CD4-positive, alpha-beta memory T cell (primary cell): Measurements from ENCODE around the gene SCYL3. TPM values are rescaled to one million over a fixed set of nuclear protein-coding genes. Genes with fewer than 3 reads are reported as not detected.
"Not testable (repeated sequence)": the region's sequence is repeated elsewhere in the genome, so short reads cannot be mapped to it uniquely, and the experiment has no call there.

ENCODE experiments used
- CTCF ChIA-PET: fragments of 350-600 bp; sonication (Branson Sonifier 250); formaldehyde crosslinking; loops from one replicate; lab custom pipeline; 2021; ENCODE audit warnings: inconsistent platforms; ENCODE audit not compliant: partially characterized antibody; lab: Charles Lee
- POLR2A ChIA-PET: fragments of 350-600 bp; sonication (Branson Sonifier 250); formaldehyde crosslinking; loops from one replicate; lab custom pipeline; 2021; ENCODE audit not compliant: partially characterized antibody; lab: Charles Lee
- DNase-seq, 5 donors: peaks; one replicate each; pipeline versions ENCODE4 v3.0.0 to v3.0.0-alpha.2; 2020 to 2022; ENCODE audit warnings: mixed read lengths in 1 of 5
- H3K27ac ChIP-seq: one replicate; pipeline ENCODE4 v1.7.0; 2013; ENCODE audit warnings: low read depth, low read length
- H3K27me3 ChIP-seq: 2 replicates; pipeline ENCODE4 v1.7.0; 2013; ENCODE audit warnings: mild to moderate bottlenecking, low read length, moderate library complexity; ENCODE audit not compliant: insufficient read depth
- H3K36me3 ChIP-seq: 2 replicates; pipeline ENCODE4 v1.7.0; 2013; ENCODE audit warnings: mild to moderate bottlenecking, low read length, moderate library complexity; ENCODE audit not compliant: insufficient read depth
- H3K4me1 ChIP-seq: 2 replicates; pipeline ENCODE4 v1.7.0; 2013; ENCODE audit warnings: mild to moderate bottlenecking, low read length, moderate library complexity; ENCODE audit not compliant: insufficient read depth
- H3K4me3 ChIP-seq, 2 donors: one replicate each; pipeline ENCODE4 v1.7.0; 2013; ENCODE audit warnings: low read length in 2 of 2, mild to moderate bottlenecking in 1 of 2
- H3K9me3 ChIP-seq, 2 donors: one replicate each; pipeline ENCODE4 v1.7.0; 2013; ENCODE audit warnings: low read length in 2 of 2, control low read depth in 1 of 2; ENCODE audit not compliant: control insufficient read depth in 1 of 2
- H3K27ac Mint-ChIP-seq, 7 donors: one replicate each; pipeline ENCODE4 v1.8.0; 2020 to 2021; ENCODE audit warnings: mixed read lengths in 7 of 7, mild to moderate bottlenecking in 6 of 7, inconsistent platforms in 3 of 7, moderate library complexity in 3 of 7
- H3K27me3 Mint-ChIP-seq, 2 donors: one replicate each; pipeline ENCODE4 v1.8.0; 2020 to 2021; ENCODE audit warnings: mixed read lengths in 2 of 2
- H3K36me3 Mint-ChIP-seq, 2 donors: one replicate each; pipeline ENCODE4 v1.8.0; 2020 to 2021; ENCODE audit warnings: mixed read lengths in 2 of 2, inconsistent platforms in 1 of 2, mild to moderate bottlenecking in 1 of 2
- H3K4me1 Mint-ChIP-seq, 4 donors: one replicate each; pipeline ENCODE4 v1.8.0; 2020 to 2021; ENCODE audit warnings: mixed read lengths in 4 of 4, mild to moderate bottlenecking in 1 of 4
- H3K4me3 Mint-ChIP-seq, 8 donors: one replicate each; pipeline ENCODE4 v1.8.0; 2020 to 2021; ENCODE audit warnings: mixed read lengths in 8 of 8, mild to moderate bottlenecking in 7 of 8, moderate library complexity in 6 of 8, inconsistent platforms in 3 of 8
- H3K9me3 Mint-ChIP-seq, 8 donors: one replicate each; pipeline ENCODE4 v1.8.0; 2020 to 2021; ENCODE audit warnings: mixed read lengths in 8 of 8, mild to moderate bottlenecking in 5 of 8, inconsistent platforms in 3 of 8, moderate library complexity in 1 of 8
- intact Hi-C: fragments of 100-400 bp; cut with micrococcal nuclease; formaldehyde crosslinking; loops from one replicate; pipeline ENCODE4 v1.15.1; 2023
- polyA plus RNA-seq, 2 donors: library from polyadenylated mRNA; unstranded; fragments of 300-500 nt; fragmentation: Illumina TruSeq; gene quantifications; one replicate each; pipeline ENCODE4 v1.2.3, GENCODE V29; 2021
- total RNA-seq, 2 experiments: library from RNA; stranded (reverse); gene quantifications; one replicate each; pipeline ENCODE4 v1.2.3, GENCODE V29; 2021

The SCYL3 gene
- total and polyA plus RNA-seq, 4 experiments from 2014 or later: 14.4 to 24.3 (median 19.6) TPM

DNA sequence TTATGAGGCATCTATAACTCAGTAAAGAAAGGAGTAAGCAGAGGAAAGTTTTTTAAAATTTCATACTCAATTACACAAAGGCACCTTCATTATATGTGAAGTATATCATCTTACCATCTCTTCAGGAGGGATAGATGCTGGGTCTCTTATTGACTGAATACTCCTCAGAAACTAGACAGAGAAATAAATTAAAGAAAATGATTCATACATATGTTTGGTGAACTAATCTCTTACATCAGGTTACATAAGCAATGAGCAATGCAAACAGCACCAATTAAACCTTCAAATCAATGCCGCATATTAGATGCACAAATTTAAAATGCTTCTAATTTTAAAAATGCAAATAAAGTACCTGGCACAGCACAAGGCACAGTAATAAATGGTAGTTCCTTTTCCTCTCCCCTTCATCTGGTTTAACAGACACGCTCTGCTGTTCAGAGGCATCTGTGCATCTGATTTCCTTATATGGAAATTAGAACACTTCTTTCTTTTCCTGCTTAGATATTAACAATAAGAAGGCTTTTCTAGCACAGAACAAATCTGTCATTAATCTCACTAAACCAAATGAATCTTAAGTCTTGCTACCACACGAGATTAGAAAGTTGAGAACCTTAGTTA lies 20.0 kb downstream of the SCYL3 start:
- Histone ChIP-seq H3K36me3 (peaks cover 66% of the 10 kb centered on the region), H3K4me3 (no peak overlapping the region), H3K27me3 (no peaks in the 10 kb centered on the region), H3K27ac (no peak overlapping the region), H3K4me1 (no peaks in the 10 kb centered on the region), H3K9me3 (no peaks in the 10 kb centered on the region)
- peaks cover 87 to 90% of the 10 kb centered on the region in 2 donors for H3K36me3 Mint-ChIP-seq
- H3K27me3 Mint-ChIP-seq: no peaks in the 10 kb centered on the region
- peaks cover 16 to 23% (median 19%) of the 10 kb centered on the region in 4 donors for H3K4me1 Mint-ChIP-seq
- CTCF ChIA-PET: no interaction called here
- DNase-seq: no peak
- no peak overlapping the region for H3K4me3 Mint-ChIP-seq
- POLR2A ChIA-PET: no interaction called here
- H3K27ac Mint-ChIP-seq: peak overlapping the region in 4 of 7 donors; percentile 25 to 56 (median 44)
- intact Hi-C loops: no loop called here
- H3K9me3 Mint-ChIP-seq: no peaks in the 10 kb centered on the region

DNA sequence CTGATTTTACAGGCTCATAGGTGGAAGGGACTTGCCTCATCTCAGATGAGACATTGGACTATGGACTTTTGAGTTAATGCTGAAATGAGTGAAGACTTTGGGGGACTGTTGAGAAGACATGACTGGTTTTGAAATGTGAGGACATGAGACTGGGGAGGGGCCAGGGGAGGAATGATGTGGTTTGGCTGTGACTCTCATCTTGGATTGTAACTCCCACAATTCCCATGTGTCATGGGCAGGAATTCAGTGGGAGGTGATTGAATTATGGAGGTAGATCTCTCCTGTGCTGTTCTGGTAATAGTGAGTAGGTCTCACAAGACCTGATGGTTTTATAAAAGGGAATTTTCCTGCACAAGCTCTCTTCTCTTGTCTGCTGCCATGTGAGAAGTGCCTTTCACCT lies 20.8 kb downstream of the SCYL3 start:
- peak overlapping the region in 1 of 7 donors; percentile 70 for H3K27ac Mint-ChIP-seq

DNA sequence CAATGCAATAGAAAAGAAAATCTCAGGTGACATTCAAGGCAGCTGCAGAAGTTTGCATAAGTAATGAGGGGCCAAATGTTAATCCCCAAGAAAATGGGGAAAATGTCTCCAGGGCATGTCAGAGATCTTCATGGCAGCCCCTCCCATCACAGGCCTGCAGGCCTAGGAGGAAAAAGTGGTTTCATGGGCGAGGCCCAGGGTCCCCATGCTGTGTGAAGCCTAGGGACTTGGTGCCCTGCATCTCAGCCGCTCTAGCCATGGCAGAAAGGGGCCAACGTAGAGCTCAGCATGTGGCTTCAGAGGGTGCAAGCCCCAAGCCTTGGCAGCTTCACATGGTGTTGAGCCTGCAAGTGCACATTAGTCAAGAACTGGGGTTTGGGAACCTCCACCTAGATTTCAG lies 21.7 kb downstream of the SCYL3 start:
- H3K27me3 Mint-ChIP-seq, H3K9me3 ChIP-seq, CTCF ChIA-PET, intact Hi-C loops, DNase-seq, H3K9me3 Mint-ChIP-seq, H3K4me3 ChIP-seq, POLR2A ChIA-PET, H3K27ac ChIP-seq, H3K27ac Mint-ChIP-seq, H3K4me1 ChIP-seq, H3K27me3 ChIP-seq, H3K4me3 Mint-ChIP-seq: not testable (repeated sequence)
- peaks cover 75% of the 10 kb centered on the region for H3K36me3 ChIP-seq
- Mint-ChIP-seq H3K36me3 (peaks cover 92% of the 10 kb centered on the region in 2 donors), H3K4me1 (peaks cover 14 to 18% (median 16%) of the 10 kb centered on the region in 4 donors)

More for the DNA sequence above, 20.8 kb downstream of the SCYL3 start:
- no peaks in the 10 kb centered on the region for H3K9me3 ChIP-seq
- Mint-ChIP-seq H3K36me3 (peaks cover 90% of the 10 kb centered on the region in 2 donors), H3K4me3 (no peak overlapping the region), H3K9me3 (no peaks in the 10 kb centered on the region), H3K27me3 (no peaks in the 10 kb centered on the region), H3K4me1 (peaks cover 14 to 18% (median 16%) of the 10 kb centered on the region in 4 donors)
- peaks cover 67% of the 10 kb centered on the region for H3K36me3 ChIP-seq
- intact Hi-C loops: no loop called here
- DNase-seq: no peak
- no peaks in the 10 kb centered on the region for H3K27me3 ChIP-seq
- no peak overlapping the region for H3K4me3 ChIP-seq
- POLR2A ChIA-PET: no interaction called here
- no peak overlapping the region for H3K27ac ChIP-seq
- no peaks in the 10 kb centered on the region for H3K4me1 ChIP-seq
- CTCF ChIA-PET: no interaction called here

DNA sequence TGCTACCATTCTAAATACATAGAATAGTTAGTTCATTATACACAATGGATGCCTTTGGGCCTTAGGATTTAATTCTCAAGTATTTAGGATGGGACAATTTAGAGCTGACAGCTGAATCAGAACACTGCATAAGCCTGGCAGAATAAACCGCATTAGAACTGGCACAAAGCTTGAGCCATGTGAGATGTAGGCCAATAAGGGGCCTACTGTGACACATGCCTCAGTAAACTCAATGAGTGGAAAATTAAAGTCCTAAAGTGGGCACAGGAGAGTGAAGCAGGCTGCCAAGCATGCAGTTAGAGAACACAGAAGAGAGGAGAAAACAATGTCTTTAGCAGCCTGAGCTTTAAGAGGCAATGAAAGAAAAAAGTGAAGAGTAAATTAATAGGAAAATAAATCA lies 24.3 kb downstream of the SCYL3 start:
- Histone ChIP-seq H3K36me3 (peaks cover 79% of the 10 kb centered on the region), H3K27me3 (no peaks in the 10 kb centered on the region), H3K9me3 (no peaks in the 10 kb centered on the region), H3K4me1 (no peaks in the 10 kb centered on the region), H3K4me3 (no peak overlapping the region), H3K27ac (no peak overlapping the region)
- ChIA-PET POLR2A (interaction anchor here (1.3 to 2.1 kb wide), 2 partner anchors 13 to 24 kb away, joined by 4 to 5 read pairs; partner anchors contain the start of gene SCYL3), CTCF (interaction anchor here (1.1 kb wide), 1 partner anchor 11 kb away, joined by 3 read pairs; no protein-coding TSS in a partner anchor)
- H3K36me3 Mint-ChIP-seq: peaks cover 93 to 94% of the 10 kb centered on the region in 2 donors
- no peak for DNase-seq
- H3K9me3 Mint-ChIP-seq: no peaks in the 10 kb centered on the region
- no peaks in the 10 kb centered on the region for H3K27me3 Mint-ChIP-seq
- H3K4me3 Mint-ChIP-seq: no peak overlapping the region
- peaks cover 8 to 20% (median 9%) of the 10 kb centered on the region in 4 donors for H3K4me1 Mint-ChIP-seq
- intact Hi-C loops: no loop called here
- peak overlapping the region in 5 of 7 donors; percentile 5 to 85 (median 30) for H3K27ac Mint-ChIP-seq

DNA sequence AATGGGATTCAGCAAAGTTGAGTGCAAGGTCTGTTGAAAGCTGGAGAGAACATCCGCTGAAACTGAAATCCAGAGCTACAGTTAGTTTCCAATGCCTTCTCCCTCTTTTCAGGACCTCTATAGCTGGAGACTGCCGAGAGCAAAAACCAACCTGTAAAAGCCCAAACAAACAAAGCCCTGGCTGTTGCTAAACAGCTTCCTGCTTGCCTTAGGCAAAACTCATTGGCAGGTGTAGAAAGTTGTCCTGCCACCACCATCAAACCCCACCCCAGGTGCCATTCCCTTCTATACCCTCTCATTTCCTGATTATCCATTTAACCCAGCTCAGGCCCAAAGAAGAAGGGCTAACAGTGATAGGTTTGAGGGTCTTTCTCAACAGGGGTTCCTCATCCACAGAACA lies 24.7 kb downstream of the SCYL3 start:
- peaks cover 81% of the 10 kb centered on the region for H3K36me3 ChIP-seq
- intact Hi-C loops: no loop called here
- H3K27ac ChIP-seq: no peak overlapping the region
- Mint-ChIP-seq H3K9me3 (no peaks in the 10 kb centered on the region), H3K4me1 (peaks cover 3 to 16% (median 8%) of the 10 kb centered on the region in 4 donors), H3K36me3 (peaks cover 93 to 94% of the 10 kb centered on the region in 2 donors), H3K4me3 (no peak overlapping the region), H3K27me3 (no peaks in the 10 kb centered on the region), H3K27ac (peak overlapping the region in 1 of 7 donors; percentile 38)
- H3K4me3 ChIP-seq: no peak overlapping the region
- POLR2A ChIA-PET: interaction anchor here (1.3 to 2.1 kb wide), 2 partner anchors 12 to 25 kb away, joined by 4 to 5 read pairs; partner anchors contain the start of gene SCYL3
- no peak for DNase-seq
- no peaks in the 10 kb centered on the region for H3K27me3 ChIP-seq
- CTCF ChIA-PET: interaction anchor here (1.1 kb wide), 1 partner anchor 10 kb away, joined by 3 read pairs; no protein-coding TSS in a partner anchor
- no peaks in the 10 kb centered on the region for H3K4me1 ChIP-seq
- H3K9me3 ChIP-seq: no peaks in the 10 kb centered on the region

DNA sequence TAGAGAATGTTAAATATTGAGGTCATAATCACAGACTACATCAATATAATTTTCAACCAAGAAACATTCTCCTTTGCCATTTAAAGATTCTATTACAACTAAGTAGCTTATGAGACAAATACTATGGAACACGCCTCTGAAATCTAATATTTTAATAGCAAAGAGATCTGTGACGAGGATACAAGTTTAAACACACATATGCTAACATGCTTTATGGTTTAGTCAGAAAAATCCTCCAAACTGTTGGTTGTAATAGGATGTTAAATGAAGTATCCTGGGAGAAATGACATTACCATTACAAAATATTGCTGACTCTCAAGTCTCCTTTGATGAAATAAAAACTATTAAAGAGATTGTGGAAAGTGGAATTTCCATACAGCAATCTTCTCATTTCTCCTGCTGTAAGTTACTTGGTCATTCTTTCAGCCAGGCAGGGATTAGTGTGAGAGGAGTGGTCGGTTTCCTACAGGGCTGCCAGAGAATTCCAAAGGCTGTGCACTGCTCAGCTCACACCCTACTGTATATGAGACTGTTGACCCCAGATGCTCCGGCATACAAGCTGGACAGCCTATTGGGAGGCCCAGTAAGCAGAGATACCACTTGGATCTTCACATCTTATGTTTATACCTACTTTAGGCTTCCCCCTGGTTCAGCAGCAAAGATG lies 26.6 kb downstream of the SCYL3 start:
- H3K4me1 ChIP-seq: no peaks in the 10 kb centered on the region
- ChIA-PET POLR2A (no interaction called here), CTCF (no interaction called here)
- no peaks in the 10 kb centered on the region for H3K27me3 Mint-ChIP-seq
- H3K36me3 Mint-ChIP-seq: peaks cover 91% of the 10 kb centered on the region in 2 donors
- no peaks in the 10 kb centered on the region for H3K9me3 Mint-ChIP-seq
- no peak overlapping the region for H3K27ac ChIP-seq
- peaks cover 0 to 13% (median 3%) of the 10 kb centered on the region in 4 donors for H3K4me1 Mint-ChIP-seq
- H3K4me3 Mint-ChIP-seq: no peak overlapping the region
- no peaks in the 10 kb centered on the region for H3K27me3 ChIP-seq
- H3K27ac Mint-ChIP-seq: peak overlapping the region in 4 of 7 donors; percentile 7 to 22 (median 14)
- H3K4me3 ChIP-seq: no peak overlapping the region
- intact Hi-C loops: no loop called here
- H3K36me3 ChIP-seq: peaks cover 76% of the 10 kb centered on the region
- H3K9me3 ChIP-seq: no peaks in the 10 kb centered on the region
- no peak for DNase-seq

DNA sequence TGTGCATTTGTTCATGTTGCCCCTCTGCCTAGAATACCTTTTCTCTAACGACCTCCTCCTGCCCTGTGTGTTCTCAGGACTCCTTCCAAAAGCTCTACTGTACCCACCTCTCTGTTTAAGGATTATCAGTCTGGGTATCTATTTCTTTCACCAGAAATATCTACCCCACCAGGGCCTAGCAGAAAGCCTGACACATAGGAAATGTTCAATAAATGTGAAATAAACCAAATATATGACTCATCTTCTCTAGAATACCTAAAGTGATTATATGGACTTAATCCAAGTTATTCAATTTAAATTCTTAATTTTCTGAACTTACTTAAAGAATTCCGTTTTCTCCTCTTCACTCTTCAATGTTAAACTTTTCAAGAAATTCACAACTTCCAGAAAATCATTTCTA lies 27.1 kb downstream of the SCYL3 start:
- Mint-ChIP-seq H3K27ac (peak overlapping the region in 4 of 7 donors; percentile 7 to 72 (median 16)), H3K4me3 (no peak overlapping the region), H3K36me3 (peaks cover 89 to 90% of the 10 kb centered on the region in 2 donors), H3K4me1 (peaks cover 0 to 9% (median 3%) of the 10 kb centered on the region in 4 donors), H3K9me3 (no peaks in the 10 kb centered on the region), H3K27me3 (no peaks in the 10 kb centered on the region)
- H3K36me3 ChIP-seq: peaks cover 80% of the 10 kb centered on the region
- no peaks in the 10 kb centered on the region for H3K9me3 ChIP-seq
- POLR2A ChIA-PET: no interaction called here
- intact Hi-C loops: no loop called here
- no peak overlapping the region for H3K27ac ChIP-seq
- no peaks in the 10 kb centered on the region for H3K27me3 ChIP-seq
- no peak overlapping the region for H3K4me3 ChIP-seq
- H3K4me1 ChIP-seq: no peaks in the 10 kb centered on the region
- DNase-seq: no peak
- CTCF ChIA-PET: no interaction called here
